ENCODE measurements around the gene SETBP1.

- TF ChIP-seq CTCF (IDR thresholded peaks at IDR 0.05) (no peak), POLR2AphosphoS5 (IDR thresholded peaks at IDR 0.05; ENCODE audit: low read depth, low read length) (no peak)
These were observed 203.7 kb downstream of the SETBP1 start for GRCh38 chr18:44884431-44884830.
